ENCODE results near the gene KCNAB1.

DNA sequence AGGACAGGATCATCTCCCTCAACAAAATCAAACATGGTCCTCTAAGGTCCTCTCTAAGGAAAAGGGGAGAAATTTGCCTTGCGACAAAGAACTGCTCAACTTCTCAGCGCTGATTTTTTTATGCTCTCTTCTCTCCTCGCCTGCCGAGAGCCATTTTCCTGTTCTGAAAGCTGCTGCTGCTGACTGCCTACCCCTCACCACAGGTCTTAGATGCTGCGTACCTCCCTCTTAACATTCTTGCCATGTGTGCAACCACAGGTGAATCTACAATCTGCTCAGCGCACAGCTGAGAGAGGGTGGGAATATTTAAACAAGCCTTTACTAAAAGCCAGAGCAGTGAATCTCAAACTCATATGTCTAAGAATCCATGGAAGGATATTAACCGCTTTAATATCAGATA is 223.8 kb downstream of the KCNAB1 start:
- TF ChIP-seq FOXP2 (optimal IDR thresholded peaks at IDR 0.05; ENCODE audit: borderline replicate concordance, extremely low read depth, extremely low read length, insufficient read depth), result no peak
- TF ChIP-seq, protein P1, sequence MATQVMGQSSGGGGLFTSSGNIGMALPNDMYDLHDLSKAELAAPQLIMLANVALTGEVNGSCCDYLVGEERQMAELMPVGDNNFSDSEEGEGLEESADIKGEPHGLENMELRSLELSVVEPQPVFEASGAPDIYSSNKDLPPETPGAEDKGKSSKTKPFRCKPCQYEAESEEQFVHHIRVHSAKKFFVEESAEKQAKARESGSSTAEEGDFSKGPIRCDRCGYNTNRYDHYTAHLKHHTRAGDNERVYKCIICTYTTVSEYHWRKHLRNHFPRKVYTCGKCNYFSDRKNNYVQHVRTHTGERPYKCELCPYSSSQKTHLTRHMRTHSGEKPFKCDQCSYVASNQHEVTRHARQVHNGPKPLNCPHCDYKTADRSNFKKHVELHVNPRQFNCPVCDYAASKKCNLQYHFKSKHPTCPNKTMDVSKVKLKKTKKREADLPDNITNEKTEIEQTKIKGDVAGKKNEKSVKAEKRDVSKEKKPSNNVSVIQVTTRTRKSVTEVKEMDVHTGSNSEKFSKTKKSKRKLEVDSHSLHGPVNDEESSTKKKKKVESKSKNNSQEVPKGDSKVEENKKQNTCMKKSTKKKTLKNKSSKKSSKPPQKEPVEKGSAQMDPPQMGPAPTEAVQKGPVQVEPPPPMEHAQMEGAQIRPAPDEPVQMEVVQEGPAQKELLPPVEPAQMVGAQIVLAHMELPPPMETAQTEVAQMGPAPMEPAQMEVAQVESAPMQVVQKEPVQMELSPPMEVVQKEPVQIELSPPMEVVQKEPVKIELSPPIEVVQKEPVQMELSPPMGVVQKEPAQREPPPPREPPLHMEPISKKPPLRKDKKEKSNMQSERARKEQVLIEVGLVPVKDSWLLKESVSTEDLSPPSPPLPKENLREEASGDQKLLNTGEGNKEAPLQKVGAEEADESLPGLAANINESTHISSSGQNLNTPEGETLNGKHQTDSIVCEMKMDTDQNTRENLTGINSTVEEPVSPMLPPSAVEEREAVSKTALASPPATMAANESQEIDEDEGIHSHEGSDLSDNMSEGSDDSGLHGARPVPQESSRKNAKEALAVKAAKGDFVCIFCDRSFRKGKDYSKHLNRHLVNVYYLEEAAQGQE (IDR thresholded peaks at IDR 0.05; ENCODE audit: insufficient read depth in 1 of 2, low read depth in 2 of 2, low read length in 2 of 2), result no peak

All from PFSK-1 (cell line).